ENCODE measurements around the gene L3MBTL4. TPM values are rescaled to one million over a fixed set of nuclear protein-coding genes. Genes with fewer than 3 reads are reported as not detected.

L3MBTL4 gene
- total and polyA plus RNA-seq, 9 of the 15 experiments (the other 6 are each of a cell fraction or from before 2014, with no cell fraction given), result not detected

DNA sequence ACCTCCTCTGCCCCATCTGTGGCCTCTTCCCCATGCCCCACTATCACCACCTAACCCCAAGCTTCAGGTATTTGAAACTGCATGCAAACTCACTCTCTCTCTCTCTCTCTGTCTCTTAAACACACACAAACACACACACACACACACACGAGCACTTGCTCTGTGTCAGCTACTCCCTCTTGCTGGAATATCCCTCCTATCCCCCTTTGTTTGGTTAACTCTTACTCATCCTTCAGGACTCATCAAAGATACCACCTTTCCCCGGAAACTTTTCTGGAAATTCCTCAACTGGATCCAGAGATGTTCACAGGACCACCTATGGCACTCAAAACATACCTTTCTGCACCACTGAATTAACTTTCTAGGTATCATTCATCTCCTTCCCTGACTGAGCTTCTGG is 296.6 kb downstream of the L3MBTL4 start:
- Histone ChIP-seq H3K36me3 (ENCODE audit: control insufficient read depth, insufficient read depth, low read length) (no peaks in the 10 kb centered on the region), H3K4me2 (ENCODE audit: insufficient read depth, low read length) (no peak overlapping the region), H2AFZ (ENCODE audit: low read depth, low read length) (no peak overlapping the region), H3K9ac (ENCODE audit: insufficient read depth in 1 of 2, low read depth in 2 of 2, low read length in 2 of 2) (no peak overlapping the region), H4K20me1 (replicated peaks; ENCODE audit: control insufficient read depth, insufficient read depth, low read length) (no peaks in the 10 kb centered on the region), H3K4me1 (replicated peaks in 1 of 2; ENCODE audit: control insufficient read depth in 2 of 2, insufficient read depth in 2 of 2, low read length in 2 of 2) (no peaks in the 10 kb centered on the region), H3K79me2 (ENCODE audit: control insufficient read depth, insufficient read depth, low read length) (no peaks in the 10 kb centered on the region), H3K27ac (ENCODE audit: extremely low read depth, low read depth, low read length) (no peak overlapping the region), H3K4me3 (no peak overlapping the region), H3K27me3 (ENCODE audit: control insufficient read depth in 2 of 2, insufficient read depth in 2 of 2, low read length in 2 of 2) (no peaks in the 10 kb centered on the region), H3K9me1 (ENCODE audit: control insufficient read depth, insufficient read depth, low read length) (no peaks in the 10 kb centered on the region), H3K9me3 (replicated peaks; ENCODE audit: control insufficient read depth, insufficient read depth, low read depth, low read length) (peaks cover 2% of the 10 kb centered on the region)
- no peak for DNase-seq (ENCODE audit: extremely low read depth in 1 of 4, low spot score in 3 of 4)
- intact Hi-C loops (cut with micrococcal nuclease) (no loop called here), in situ Hi-C loops (cut with MboI) (no loop called here)
- ChIA-PET CTCF (ENCODE audit: low intra/inter-chr PET ratio) (no interaction called here), POLR2A (no interaction called here)
- no peak for FAIRE-seq
- WGBS (ENCODE audit: insufficient coverage, low coverage, missing lambda C conversion rate), result 0% methylated on average over 1 of the region's 2 CpGs
- ATAC-seq, result no peak
- no TSS peak for BruUV-seq (replicated peaks)
- TF ChIP-seq HMG20B (CRISPR knock-in tag; IDR thresholded peaks at IDR 0.05), result no peak
- no peak for TF ChIP-seq ZNF324 (CRISPR knock-in tag; IDR thresholded peaks at IDR 0.05)
- TF ChIP-seq PYGO2 (tag; IDR thresholded peaks at IDR 0.05), result no peak
- TF ChIP-seq FOXA1 (IDR thresholded peaks at IDR 0.05; ENCODE audit: borderline replicate concordance), result no peak
- no peak for TF ChIP-seq MIER1 (IDR thresholded peaks at IDR 0.05; ENCODE audit: low read depth)
- TF ChIP-seq ZNF830 (CRISPR knock-in tag; IDR thresholded peaks at IDR 0.05), result no peak
- TF ChIP-seq POLR2AphosphoS5 (IDR thresholded peaks at IDR 0.05; ENCODE audit: control insufficient read depth, insufficient read depth, low read depth, low read length), result no peak
- no peak for TF ChIP-seq ZNF24 (IDR thresholded peaks at IDR 0.05)
- no peak for TF ChIP-seq ERF (CRISPR knock-in tag; IDR thresholded peaks at IDR 0.05)
- no peak for TF ChIP-seq DIDO1 (tag; IDR thresholded peaks at IDR 0.05; ENCODE audit: low read depth)
- TF ChIP-seq IRF1 (CRISPR knock-in tag; IDR thresholded peaks at IDR 0.05; ENCODE audit: borderline replicate concordance), result no peak
- TF ChIP-seq C11orf30 (IDR thresholded peaks at IDR 0.05; ENCODE audit: low read depth), result no peak

All from K562 (cell line).